ENCODE measurements around the gene FMO5. TPM values are rescaled to one million over a fixed set of nuclear protein-coding genes. Genes with fewer than 3 reads are reported as not detected.

Gene FMO5
- total RNA-seq, 1 experiment from 2014 or later: 2.0 TPM

DNA sequence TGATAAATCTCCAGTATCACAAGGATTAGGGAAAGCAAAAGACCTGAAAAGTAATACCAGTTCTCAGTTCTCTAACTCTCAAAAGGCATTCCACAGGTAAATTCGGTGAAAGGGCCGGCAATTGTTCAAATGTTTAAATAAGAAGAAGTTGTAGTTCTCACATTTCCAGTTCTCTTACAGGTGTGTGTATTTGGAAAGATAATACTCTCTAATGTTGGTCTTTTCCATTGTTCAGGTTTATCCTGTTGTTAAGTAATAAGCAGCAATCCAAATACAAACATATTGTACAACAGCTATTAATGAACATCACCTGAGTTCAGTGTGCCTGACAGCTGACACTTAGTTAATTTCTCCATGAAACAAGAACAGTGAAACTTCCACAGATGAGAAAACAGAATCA is 39.7 kb downstream of the FMO5 start:
- CTCF ChIA-PET: interaction anchor here (1.3 kb wide), 1 partner anchor 57 kb away, joined by 3 read pairs; the partner anchor contains the start of gene CHD1L
- Histone ChIP-seq H3K9me3 (no peaks in the 10 kb centered on the region), H3K4me1 (peaks cover 22% of the 10 kb centered on the region; the same call in 1 of the 2 replicates), H3K4me3 (ENCODE audit: low read depth, low read length) (no peak overlapping the region), H3K36me3 (ENCODE audit: control insufficient read depth, insufficient read depth, low read length) (no peaks in the 10 kb centered on the region), H3K27me3 (replicated peaks; ENCODE audit: control insufficient read depth, insufficient read depth, low read length) (no peaks in the 10 kb centered on the region)
- intact Hi-C loops (cut with micrococcal nuclease; ENCODE audit: unreplicated experiment): loop anchor here (1.0 to 2.0 kb wide), 3 partner anchors 13 to 53 kb away; partner anchors contain the start of genes FMO5 and PRKAB2
- no peaks in the 10 kb centered on the region for H3K36me3 Mint-ChIP-seq (ENCODE audit: insufficient read depth, unreplicated experiment)
- no peaks in the 10 kb centered on the region for H3K27me3 Mint-ChIP-seq (ENCODE audit: insufficient read depth, unreplicated experiment)
- no TSS peak for BruUV-seq (replicated peaks)
- no peak overlapping the region for H3K4me3 Mint-ChIP-seq (ENCODE audit: unreplicated experiment)
- POLR2A ChIA-PET: no interaction called here
- H3K27ac Mint-ChIP-seq (ENCODE audit: unreplicated experiment): no peak overlapping the region
- TF ChIP-seq, protein P1, sequence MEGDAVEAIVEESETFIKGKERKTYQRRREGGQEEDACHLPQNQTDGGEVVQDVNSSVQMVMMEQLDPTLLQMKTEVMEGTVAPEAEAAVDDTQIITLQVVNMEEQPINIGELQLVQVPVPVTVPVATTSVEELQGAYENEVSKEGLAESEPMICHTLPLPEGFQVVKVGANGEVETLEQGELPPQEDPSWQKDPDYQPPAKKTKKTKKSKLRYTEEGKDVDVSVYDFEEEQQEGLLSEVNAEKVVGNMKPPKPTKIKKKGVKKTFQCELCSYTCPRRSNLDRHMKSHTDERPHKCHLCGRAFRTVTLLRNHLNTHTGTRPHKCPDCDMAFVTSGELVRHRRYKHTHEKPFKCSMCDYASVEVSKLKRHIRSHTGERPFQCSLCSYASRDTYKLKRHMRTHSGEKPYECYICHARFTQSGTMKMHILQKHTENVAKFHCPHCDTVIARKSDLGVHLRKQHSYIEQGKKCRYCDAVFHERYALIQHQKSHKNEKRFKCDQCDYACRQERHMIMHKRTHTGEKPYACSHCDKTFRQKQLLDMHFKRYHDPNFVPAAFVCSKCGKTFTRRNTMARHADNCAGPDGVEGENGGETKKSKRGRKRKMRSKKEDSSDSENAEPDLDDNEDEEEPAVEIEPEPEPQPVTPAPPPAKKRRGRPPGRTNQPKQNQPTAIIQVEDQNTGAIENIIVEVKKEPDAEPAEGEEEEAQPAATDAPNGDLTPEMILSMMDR (IDR thresholded peaks at IDR 0.05; ENCODE audit: insufficient read depth in 1 of 2, low read depth in 1 of 2, low read length in 1 of 2, severe bottlenecking in 1 of 2, unreplicated experiment in 1 of 2): no peak
- DNase-seq: peak in 1 of 2 experiments; percentile 46
- peaks cover 16% of the 10 kb centered on the region for H3K4me1 Mint-ChIP-seq (ENCODE audit: low read depth, unreplicated experiment)
- no peaks in the 10 kb centered on the region for H3K9me3 Mint-ChIP-seq (ENCODE audit: unreplicated experiment)

DNA sequence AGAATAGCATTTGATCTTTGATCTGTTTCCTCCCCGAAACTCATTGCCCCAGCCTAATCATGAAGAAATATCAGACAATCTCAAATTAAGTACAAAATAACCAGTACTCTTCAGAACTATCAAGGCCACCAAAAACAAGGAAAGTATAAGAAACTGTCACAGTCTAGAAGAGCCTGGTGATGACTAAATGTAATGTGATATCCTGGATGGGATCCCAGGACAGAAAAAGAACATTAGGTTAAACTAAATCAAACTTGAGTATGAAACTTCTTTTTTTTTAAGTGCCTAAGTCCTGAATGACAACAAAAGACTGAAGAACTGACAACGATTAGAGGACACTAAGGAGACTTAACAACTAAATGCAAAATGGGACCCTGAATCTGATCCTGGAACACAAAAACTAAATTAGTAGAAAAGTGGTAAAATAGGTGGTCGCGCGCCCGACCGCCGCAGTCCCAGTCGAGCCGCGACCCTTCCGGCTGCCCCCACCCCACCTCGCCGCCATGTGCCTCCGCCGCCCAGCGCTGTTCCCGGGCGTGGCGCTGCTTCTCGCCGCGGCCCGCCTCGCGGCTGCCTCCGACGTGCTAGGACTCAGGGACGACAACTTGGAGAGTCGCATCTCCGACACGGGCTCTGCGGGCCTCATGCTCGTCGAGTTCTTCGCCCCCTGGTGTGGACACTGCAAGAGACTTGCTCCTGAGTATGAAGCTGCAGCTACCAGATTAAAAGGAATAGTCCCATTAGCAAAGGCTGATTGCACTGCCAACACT is 47.3 kb downstream of the FMO5 start:
- Mint-ChIP-seq H3K36me3 (ENCODE audit: insufficient read depth, unreplicated experiment) (peaks cover 2% of the 10 kb centered on the region), H3K9me3 (ENCODE audit: unreplicated experiment) (no peaks in the 10 kb centered on the region), H3K27ac (ENCODE audit: unreplicated experiment) (no peak overlapping the region), H3K4me3 (ENCODE audit: unreplicated experiment) (no peak overlapping the region), H3K4me1 (ENCODE audit: low read depth, unreplicated experiment) (peaks cover 6% of the 10 kb centered on the region), H3K27me3 (ENCODE audit: insufficient read depth, unreplicated experiment) (no peaks in the 10 kb centered on the region)
- no peaks in the 10 kb centered on the region for H3K36me3 ChIP-seq (ENCODE audit: control insufficient read depth, insufficient read depth, low read length)
- intact Hi-C loops (cut with micrococcal nuclease; ENCODE audit: unreplicated experiment): no loop called here
- POLR2A ChIA-PET: no interaction called here
- CTCF ChIA-PET: interaction anchor here (1.4 kb wide), 1 partner anchor 65 kb away, joined by 4 read pairs; the partner anchor contains the start of gene CHD1L
- TF ChIP-seq, protein P1 (IDR thresholded peaks at IDR 0.05; ENCODE audit: insufficient read depth in 1 of 2, low read depth in 1 of 2, low read length in 1 of 2, severe bottlenecking in 1 of 2, unreplicated experiment in 1 of 2): no peak
- BruUV-seq (replicated peaks): no TSS peak
- H3K4me3 ChIP-seq (ENCODE audit: low read depth, low read length): no peak overlapping the region
- no peak for DNase-seq
- no peaks in the 10 kb centered on the region for H3K4me1 ChIP-seq
- H3K9me3 ChIP-seq: no peaks in the 10 kb centered on the region
- no peaks in the 10 kb centered on the region for H3K27me3 ChIP-seq (replicated peaks; ENCODE audit: control insufficient read depth, insufficient read depth, low read length)

DNA sequence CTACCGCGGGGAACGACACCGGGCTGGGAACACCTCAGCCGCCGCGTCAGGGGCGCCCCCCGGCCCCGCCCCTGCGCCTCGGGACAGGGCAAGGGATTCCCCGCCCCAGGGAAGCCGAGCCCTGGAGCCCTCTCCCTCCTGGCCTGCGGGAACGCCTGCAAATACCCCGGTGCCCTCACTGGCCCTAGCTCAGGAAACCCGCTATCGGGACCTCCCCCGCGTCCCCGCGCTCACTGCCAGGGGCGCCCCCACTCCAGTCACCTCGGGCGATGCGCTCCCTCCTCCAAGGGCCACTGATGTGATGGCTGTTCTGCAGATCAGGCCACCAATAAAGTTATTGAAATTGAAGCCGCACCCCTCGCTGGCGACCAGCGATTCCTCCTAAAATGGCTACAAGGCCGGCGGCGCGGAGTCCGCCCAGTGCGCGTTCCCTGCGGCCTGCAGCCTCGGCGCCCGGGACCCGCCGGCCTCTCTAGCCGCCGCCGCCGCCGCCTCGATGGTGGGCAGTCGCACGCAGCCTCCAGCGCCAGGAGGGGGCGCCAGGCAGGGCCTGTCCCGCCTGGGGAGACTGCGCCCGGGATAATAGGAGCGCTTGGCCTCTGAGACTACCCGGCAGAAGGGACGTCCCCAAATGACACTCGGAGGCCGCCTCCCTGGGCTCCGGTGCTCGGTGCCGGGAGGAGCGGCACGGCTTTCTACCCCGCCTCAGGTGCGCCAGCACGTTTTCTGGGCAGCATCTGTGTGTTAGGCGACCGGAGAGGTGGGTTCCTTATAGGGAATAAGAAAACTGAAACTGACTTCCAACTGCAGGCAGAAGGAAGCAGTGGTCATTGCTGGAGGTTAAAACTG is 52.7 kb downstream of the FMO5 start, which contains the start of gene PRKAB2:
TSS of gene PRKAB2 (minus strand) at position 303 of the 849 bp plus-strand sequence. CDS start 326 bp downstream, outside the sequence.
- peak within 1 kb of the TSS; percentile 96 for H3K4me3 Mint-ChIP-seq (ENCODE audit: unreplicated experiment)
- ChIA-PET CTCF (interaction anchor here (0.8 to 2.6 kb wide), 5 partner anchors 66 to 101 kb away, joined by 3 to 29 read pairs (median 4); partner anchors contain the start of gene CHD1L), POLR2A (interaction anchor here (0.7 to 1.0 kb wide), 4 partner anchors 68 to 88 kb away, joined by 3 to 10 read pairs (median 3); partner anchors contain the start of gene CHD1L)
- no peaks in the 10 kb centered on the region for H3K9me3 ChIP-seq
- H3K27ac Mint-ChIP-seq (ENCODE audit: unreplicated experiment): peak within 1 kb of the TSS; percentile 98
- H3K4me3 ChIP-seq (ENCODE audit: low read depth, low read length): peak within 1 kb of the TSS; percentile 98
- H3K9me3 Mint-ChIP-seq (ENCODE audit: unreplicated experiment): no peaks in the 10 kb centered on the region
- no peaks in the 10 kb centered on the region for H3K36me3 ChIP-seq (ENCODE audit: control insufficient read depth, insufficient read depth, low read length)
- H3K27me3 ChIP-seq (replicated peaks; ENCODE audit: control insufficient read depth, insufficient read depth, low read length): no peaks in the 10 kb centered on the region
- no peaks in the 10 kb centered on the region for H3K27me3 Mint-ChIP-seq (ENCODE audit: insufficient read depth, unreplicated experiment)
- TF ChIP-seq, protein P1 (IDR thresholded peaks at IDR 0.05; ENCODE audit: insufficient read depth in 1 of 2, low read depth in 1 of 2, low read length in 1 of 2, severe bottlenecking in 1 of 2, unreplicated experiment in 1 of 2): peak; percentile 87 to 88
- peaks cover 34% of the 10 kb centered on the region for H3K4me1 Mint-ChIP-seq (ENCODE audit: low read depth, unreplicated experiment)
- DNase-seq: peak; percentile 96 to 98
- intact Hi-C loops (cut with micrococcal nuclease; ENCODE audit: unreplicated experiment): loop anchor here (1.0 to 5.0 kb wide), 3 partner anchors 13 to 425 kb away; no protein-coding TSS in a partner anchor
- peaks cover 18% of the 10 kb centered on the region for H3K36me3 Mint-ChIP-seq (ENCODE audit: insufficient read depth, unreplicated experiment)
- peaks cover 36% of the 10 kb centered on the region for H3K4me1 ChIP-seq
- BruUV-seq (replicated peaks): no TSS peak

Measured in Caco-2 (cell line).